Measurements from ENCODE around the gene HPSE2.

Gene HPSE2

DNA sequence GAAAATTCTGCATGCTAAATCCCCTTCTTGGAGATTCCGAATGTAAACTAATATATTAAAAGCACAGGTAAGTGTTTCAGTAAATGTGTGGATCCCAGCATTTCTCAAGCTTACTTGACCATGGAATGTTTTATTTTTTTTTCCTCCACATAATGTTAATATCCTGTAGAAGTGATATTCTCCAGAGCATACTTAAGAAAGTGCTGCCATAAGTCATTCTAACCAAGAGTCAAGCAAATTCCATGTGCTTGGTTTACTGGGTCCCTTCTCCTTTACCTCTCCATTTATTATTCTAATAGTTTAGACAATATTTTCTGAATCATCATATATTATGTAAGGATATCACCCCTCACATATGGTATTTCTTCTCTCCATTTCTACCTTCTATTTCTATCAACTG is 522.1 kb downstream of the HPSE2 start:
- H3K4me3 ChIP-seq (ENCODE audit: low read depth, low read length) = no peak overlapping the region
- TF ChIP-seq, protein P1, sequence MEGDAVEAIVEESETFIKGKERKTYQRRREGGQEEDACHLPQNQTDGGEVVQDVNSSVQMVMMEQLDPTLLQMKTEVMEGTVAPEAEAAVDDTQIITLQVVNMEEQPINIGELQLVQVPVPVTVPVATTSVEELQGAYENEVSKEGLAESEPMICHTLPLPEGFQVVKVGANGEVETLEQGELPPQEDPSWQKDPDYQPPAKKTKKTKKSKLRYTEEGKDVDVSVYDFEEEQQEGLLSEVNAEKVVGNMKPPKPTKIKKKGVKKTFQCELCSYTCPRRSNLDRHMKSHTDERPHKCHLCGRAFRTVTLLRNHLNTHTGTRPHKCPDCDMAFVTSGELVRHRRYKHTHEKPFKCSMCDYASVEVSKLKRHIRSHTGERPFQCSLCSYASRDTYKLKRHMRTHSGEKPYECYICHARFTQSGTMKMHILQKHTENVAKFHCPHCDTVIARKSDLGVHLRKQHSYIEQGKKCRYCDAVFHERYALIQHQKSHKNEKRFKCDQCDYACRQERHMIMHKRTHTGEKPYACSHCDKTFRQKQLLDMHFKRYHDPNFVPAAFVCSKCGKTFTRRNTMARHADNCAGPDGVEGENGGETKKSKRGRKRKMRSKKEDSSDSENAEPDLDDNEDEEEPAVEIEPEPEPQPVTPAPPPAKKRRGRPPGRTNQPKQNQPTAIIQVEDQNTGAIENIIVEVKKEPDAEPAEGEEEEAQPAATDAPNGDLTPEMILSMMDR (IDR thresholded peaks at IDR 0.05; ENCODE audit: borderline replicate concordance, insufficient read depth, low read depth, low read length) = no peak

DNA sequence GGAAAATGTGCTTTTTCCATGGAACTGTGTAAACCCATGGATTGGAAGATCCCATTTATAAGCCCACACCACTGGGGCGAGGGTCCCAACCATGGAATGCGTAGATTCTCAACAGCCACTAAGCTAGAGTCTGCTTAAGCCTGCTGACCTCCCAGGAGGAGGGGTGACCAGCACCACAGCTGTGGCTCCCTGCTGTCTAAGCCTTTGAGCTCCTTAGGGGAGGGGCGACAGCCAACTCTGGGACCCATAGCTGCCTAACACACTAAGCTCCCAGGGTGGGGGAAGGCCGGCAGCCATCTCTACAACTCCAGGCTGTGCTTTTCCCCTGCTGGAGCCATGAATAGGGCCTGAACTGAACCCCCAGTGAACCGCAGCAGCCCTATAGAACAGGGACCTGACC is 539.1 kb downstream of the HPSE2 start:
- no peak overlapping the region for H3K4me3 ChIP-seq (ENCODE audit: low read depth, low read length)
- TF ChIP-seq, protein P1 (IDR thresholded peaks at IDR 0.05; ENCODE audit: borderline replicate concordance, insufficient read depth, low read depth, low read length) = no peak

DNA sequence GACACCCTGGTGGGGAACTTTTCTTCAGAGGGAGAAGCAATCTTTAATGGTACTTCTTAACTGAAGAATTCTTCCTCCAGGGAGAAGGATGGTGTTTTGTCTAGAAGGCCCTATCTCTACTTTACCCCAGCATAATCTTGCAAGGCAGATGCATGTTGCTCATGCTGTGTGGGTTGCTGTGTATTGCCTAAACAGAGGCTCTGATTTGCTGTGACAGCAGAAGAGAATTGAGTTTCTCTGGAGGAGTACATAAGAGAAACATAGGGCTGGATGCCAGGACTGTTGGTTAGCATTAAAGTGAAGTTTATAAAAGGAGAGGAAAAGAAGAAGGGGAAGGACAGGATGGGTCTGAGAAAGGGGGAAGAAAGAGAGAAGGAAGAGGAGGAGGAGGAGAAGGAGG is 540.8 kb downstream of the HPSE2 start:
- TF ChIP-seq, protein P1 (IDR thresholded peaks at IDR 0.05; ENCODE audit: borderline replicate concordance, insufficient read depth, low read depth, low read length) = no peak
- H3K4me3 ChIP-seq (ENCODE audit: low read depth, low read length) = no peak overlapping the region

DNA sequence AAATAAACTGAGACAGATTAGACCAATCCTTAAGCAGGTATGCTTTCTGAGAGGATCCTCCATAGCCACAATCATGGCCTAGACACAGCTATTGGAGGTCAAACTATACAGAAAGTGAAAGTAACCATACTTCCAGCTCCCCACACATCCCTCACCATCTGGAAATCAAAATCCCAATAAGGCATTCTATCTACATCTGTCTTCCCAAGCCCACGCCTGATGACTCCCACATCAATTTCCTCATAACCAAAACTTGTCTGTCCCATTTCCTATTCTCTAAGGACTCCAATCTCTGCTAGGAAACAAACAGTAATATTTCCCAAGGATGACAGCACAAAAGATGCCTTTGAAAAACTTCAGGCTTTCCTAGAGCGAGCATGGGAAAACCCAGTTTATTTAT is 541.6 kb downstream of the HPSE2 start:
- H3K4me3 ChIP-seq (ENCODE audit: low read depth, low read length) = no peak overlapping the region
- TF ChIP-seq, protein P1 (IDR thresholded peaks at IDR 0.05; ENCODE audit: borderline replicate concordance, insufficient read depth, low read depth, low read length) = no peak

DNA sequence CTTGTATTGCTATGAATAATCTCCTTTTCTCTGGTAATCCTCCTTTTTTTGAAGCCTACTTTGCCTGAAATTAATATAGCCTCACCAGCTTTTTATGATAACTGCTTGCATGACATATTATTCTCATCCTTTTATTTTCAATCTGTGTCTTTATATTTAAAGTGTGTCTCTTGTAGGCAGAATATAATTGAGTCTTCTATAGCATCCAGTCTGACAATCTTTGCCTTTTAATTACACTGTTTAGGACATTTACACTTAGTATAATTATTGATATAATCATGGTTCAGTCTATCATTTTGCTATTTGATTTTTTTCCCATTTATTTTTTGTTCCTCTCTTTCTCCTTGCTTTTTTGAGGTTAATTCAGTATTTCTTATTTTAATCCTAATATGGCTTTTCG is 548.0 kb downstream of the HPSE2 start:
- TF ChIP-seq, protein P1 (IDR thresholded peaks at IDR 0.05; ENCODE audit: borderline replicate concordance, insufficient read depth, low read depth, low read length) = no peak

DNA sequence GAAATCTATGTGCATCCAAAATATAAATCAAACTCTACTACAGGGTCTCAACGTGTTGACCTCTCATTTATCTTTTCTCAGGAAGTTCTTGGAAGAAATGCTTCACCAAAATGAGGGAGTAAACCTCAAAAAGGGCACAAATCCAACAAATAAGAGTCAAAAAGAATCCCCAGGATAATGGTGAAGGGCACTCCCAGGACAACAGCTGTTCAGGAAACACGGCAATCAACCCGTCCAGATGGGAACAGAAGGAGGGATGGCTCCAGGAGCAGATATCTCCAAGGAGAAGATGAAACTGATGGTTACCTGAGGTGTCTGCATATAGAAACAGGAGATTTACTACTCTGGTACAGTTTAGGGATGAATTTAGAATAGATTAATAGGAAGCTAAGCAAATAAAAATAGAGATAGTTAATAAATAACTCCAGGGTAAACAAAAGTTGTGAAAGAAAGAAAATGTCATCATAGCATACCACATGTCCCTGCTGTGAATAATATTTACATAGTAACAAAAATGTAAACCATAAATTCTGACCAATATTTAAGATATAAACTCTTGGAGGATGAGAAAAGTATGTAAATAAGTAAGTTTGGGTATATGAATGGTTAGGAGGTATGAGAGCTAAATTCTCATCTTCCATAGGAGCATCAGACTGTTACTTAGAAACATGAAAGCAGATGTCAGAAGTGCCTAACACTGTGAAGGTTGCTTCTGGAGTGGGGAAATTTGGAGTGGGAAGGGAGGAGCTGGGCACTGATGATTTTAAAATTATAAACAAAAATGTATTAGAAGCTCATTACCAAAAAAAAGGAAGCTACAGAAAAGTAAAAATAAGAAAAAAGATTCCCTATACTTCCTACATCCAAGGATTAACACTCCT is 551.4 kb downstream of the HPSE2 start:
- no peak overlapping the region for H3K4me3 ChIP-seq (ENCODE audit: low read depth, low read length)
- TF ChIP-seq, protein P1 (IDR thresholded peaks at IDR 0.05; ENCODE audit: borderline replicate concordance, insufficient read depth, low read depth, low read length) = no peak

More for the DNA sequence above, 548.0 kb downstream of the HPSE2 start:
- no peak overlapping the region for H3K4me3 ChIP-seq (ENCODE audit: low read depth, low read length)

DNA sequence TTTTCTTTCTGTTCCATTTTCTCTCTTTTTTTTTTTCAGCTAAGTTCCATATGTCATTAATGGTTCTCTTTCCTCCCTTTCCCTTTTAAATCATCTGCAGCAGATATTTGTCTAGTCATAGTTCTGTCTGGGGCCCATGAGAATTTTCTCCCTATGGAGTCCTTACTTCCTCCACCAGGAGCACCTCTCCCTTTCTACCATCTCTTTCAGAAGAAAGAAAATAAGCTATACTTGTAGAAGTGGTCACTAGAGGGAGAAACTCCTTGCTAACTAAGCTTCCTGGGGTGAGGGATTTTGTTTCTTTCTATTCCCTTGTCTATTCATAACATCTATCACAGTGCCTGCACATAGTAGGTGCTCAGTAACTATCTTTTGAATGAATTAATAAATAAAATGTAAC is 558.8 kb downstream of the HPSE2 start:
- TF ChIP-seq, protein P1 (IDR thresholded peaks at IDR 0.05; ENCODE audit: borderline replicate concordance, insufficient read depth, low read depth, low read length) = no peak
- no peak overlapping the region for H3K4me3 ChIP-seq (ENCODE audit: low read depth, low read length)
